ACC112 (cell line): ENCODE data around the gene ZNF709.
A peak's percentile ranks its signal among the peaks of the same experiment; 100 is the strongest.
"Not testable (repeated sequence)": the region's sequence is repeated elsewhere in the genome, so short reads cannot be mapped to it uniquely, and the experiment has no call there.

Experiments used
- H2AFZ ChIP-seq: fragments of 200-600 bp; sonication (generic); one replicate; pipeline ENCODE4 v1.6.0; 2017; ENCODE audit warnings: antibody characterized with exemption, low read length; ENCODE audit not compliant: unreplicated experiment
- H3K27ac ChIP-seq: fragments of 200-600 bp; sonication (generic); 2 replicates; pipeline ENCODE4 v1.5.1; 2014; ENCODE audit warnings: low read depth, mild to moderate bottlenecking, antibody characterized with exemption, low read length, moderate library complexity
- H3K27me3 ChIP-seq: fragments of 200-600 bp; sonication (generic); 2 replicates; pipeline ENCODE4 v1.6.1; 2014; ENCODE audit warnings: mild to moderate bottlenecking, antibody characterized with exemption, low read length, moderate library complexity, mixed read lengths; ENCODE audit not compliant: insufficient read depth
- H3K36me3 ChIP-seq: fragments of 200-600 bp; sonication (generic); 2 replicates; pipeline ENCODE4 v1.6.1; 2016; ENCODE audit warnings: mild to moderate bottlenecking, antibody characterized with exemption, low read length, moderate library complexity, mixed read lengths; ENCODE audit not compliant: insufficient read depth
- H3K4me1 ChIP-seq: fragments of 200-600 bp; sonication (generic); one replicate; pipeline ENCODE4 v1.6.1; 2016; ENCODE audit warnings: low read length, mixed read lengths; ENCODE audit not compliant: insufficient read depth, unreplicated experiment, control insufficient read depth
- H3K4me3 ChIP-seq: fragments of 200-600 bp; sonication (generic); 2 replicates; pipeline ENCODE4 v1.5.1; 2014; ENCODE audit warnings: mild to moderate bottlenecking, low read depth, low read length
- H3K79me2 ChIP-seq: fragments of 200-600 bp; sonication (generic); one replicate; pipeline ENCODE4 v1.6.0; 2016; ENCODE audit warnings: low read length; ENCODE audit not compliant: control insufficient read depth, unreplicated experiment, insufficient read depth

Gene ZNF709

DNA sequence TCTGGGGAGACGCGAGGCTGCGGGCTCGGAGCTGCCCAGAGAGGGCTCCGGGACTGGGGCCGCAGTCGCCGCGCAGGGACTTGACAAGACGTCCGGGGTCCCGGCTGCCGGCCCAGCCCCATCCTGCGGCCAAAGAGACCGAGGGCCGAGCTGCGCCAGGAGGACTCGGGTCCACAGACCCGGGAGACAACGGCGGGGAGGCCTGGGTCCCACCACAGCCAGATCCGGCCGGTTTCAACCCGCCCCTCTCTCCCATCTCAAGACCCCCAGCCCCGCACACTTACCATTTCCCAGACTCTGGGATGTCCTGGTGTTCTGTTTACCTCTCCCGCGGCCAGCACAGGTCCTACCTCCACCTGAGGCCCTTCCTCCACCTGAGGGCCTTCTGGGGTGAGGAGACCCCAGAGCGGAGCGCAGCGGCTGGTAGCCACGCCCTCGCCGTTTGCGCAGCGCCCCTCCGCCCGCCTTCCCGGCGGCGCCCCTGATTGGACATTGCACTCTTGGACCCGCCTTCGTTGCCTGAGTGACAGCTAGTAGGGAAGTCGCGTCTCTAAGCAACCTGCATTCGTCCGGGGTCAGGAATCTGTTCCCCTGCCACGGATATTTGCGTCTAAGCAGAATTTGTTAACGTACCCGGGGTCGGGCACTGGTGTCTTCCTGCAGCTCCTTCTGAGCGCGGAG is at the start of gene ZNF709:
TSS of gene ZNF709 (minus strand) at position 446 of the 681 bp plus-strand sequence. CDS start at position 287, 159 bp downstream.
- Histone ChIP-seq H3K4me1 (no peaks in the 10 kb centered on the region), H3K79me2 (peaks cover 10% of the 10 kb centered on the region), H3K27ac (no peak within 1 kb of the TSS; the same call in 1 of the 2 replicates), H2AFZ (peak within 1 kb of the TSS; percentile 97), H3K36me3 (no peaks in the 10 kb centered on the region), H3K4me3 (peak within 1 kb of the TSS; percentile 87), H3K27me3 (no peaks in the 10 kb centered on the region)

DNA sequence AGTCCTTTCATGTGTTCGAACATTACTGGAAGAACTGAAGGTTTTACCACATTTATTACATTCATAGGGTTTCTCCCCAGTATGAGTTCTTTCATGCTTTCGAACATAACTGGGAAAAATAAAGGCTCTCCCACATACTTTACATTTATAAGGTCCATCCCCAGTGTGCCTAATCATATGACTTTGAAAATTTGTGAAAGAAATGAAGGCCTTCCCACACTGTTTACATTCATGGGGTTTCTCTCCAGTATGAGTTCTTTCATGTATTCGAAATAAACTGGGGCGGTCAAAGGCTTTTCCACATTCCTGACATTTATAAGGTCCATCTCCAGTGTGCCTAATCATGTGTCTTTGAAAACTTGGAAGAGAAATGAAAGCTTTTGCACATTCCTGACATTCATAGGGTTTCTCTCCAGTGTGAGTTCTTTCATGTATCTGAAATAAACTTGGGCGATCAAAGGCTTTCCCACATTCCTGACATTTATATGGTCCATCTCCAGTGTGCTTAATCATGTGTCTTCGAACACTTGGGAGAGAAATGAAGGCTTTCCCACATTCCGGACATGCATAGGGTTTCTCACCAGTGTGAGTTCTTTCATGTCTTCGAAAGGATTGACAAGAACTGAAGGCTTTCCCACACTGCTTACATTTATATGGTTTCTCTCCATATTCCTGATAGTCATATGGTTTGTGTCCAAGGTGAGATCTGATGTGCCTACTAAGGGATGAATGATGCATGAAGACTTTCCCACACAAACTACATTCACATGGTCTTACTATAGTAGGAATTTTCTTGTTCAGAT is 42.6 kb upstream of the ZNF709 start:
- Histone ChIP-seq H3K4me3 (no peak overlapping the region), H3K27ac (no peak overlapping the region), H3K4me1 (no peaks in the 10 kb centered on the region), H3K79me2 (peaks cover 6% of the 10 kb centered on the region), H3K27me3 (no peaks in the 10 kb centered on the region), H3K36me3 (peaks cover 66% of the 10 kb centered on the region), H2AFZ (no peak overlapping the region)

DNA sequence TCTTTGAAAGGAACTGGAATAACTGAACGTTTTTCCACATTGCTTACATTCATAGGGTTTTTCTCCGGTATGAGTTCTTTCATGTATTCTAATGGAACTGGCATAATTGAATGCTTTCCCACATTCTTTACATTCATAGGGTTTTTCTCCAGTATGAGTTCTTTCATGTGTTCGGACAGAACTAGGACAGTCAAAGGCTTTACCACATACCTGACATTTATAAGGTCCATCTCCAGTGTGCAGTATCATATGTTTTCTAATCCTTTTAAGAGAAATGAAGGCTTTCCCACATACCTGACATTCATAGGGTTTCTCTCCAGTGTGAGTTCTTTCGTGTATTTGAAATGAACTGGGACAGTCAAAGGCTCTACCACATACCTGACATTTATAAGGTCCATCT is 41.9 kb upstream of the ZNF709 start:
- Histone ChIP-seq H3K27me3 (no peaks in the 10 kb centered on the region), H3K4me3 (no peak overlapping the region), H3K79me2 (peaks cover 6% of the 10 kb centered on the region), H3K4me1 (no peaks in the 10 kb centered on the region), H2AFZ (no peak overlapping the region), H3K27ac (no peak overlapping the region), H3K36me3 (peaks cover 63% of the 10 kb centered on the region)

DNA sequence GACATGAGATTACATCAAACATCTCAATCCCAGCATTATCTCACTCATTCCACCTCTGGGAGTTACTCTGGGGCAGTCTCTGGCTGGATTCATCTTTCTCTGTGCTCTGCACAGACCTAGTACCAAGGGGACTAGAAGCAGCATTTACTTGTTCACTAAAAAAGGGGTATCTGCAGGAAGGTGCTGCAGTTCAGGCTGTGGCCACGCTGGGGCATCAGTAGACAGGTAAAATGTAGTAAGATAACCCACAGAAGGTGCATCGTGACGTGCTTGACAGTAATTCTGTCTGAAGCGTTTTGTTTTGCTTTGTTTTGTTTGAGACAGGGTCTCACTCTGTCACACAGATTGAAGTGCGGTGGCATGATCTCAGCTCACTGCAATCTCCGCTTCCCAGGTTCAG is 37.4 kb upstream of the ZNF709 start:
- Histone ChIP-seq H3K36me3 (peaks cover 28% of the 10 kb centered on the region), H3K4me3 (no peak overlapping the region), H3K27ac (no peak overlapping the region), H3K27me3 (no peaks in the 10 kb centered on the region), H3K79me2 (no peaks in the 10 kb centered on the region), H3K4me1 (no peaks in the 10 kb centered on the region), H2AFZ (no peak overlapping the region)

DNA sequence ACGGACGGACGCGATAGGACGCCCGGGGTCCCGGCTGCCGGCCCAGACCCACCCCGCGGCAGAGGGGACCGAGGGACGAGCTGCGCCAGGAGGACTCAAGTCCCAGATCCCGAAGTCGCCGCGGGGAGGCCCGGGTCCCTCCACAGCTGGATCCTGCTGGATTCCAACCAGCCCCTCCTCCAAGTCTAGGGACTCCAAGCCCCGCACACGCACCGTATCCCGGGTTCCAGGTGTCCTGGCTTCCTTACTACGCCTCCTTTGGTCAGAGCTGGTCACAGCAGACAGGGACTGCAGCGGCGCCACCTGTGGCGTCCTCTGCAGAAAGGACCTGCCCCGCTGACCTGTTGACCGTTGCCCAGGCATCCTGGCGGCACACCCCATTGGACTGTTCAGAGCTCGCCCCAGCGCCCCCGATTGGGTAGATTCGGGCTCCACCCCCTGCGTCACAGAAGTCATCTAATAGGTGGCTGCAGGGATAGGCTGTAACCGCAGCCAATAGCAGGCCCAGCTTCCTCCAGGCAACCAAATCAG is 29.0 kb upstream of the ZNF709 start:
- H3K27ac ChIP-seq = no peak overlapping the region
- H3K4me3 ChIP-seq = no peak overlapping the region
- H3K27me3 ChIP-seq = no peaks in the 10 kb centered on the region
- H2AFZ ChIP-seq = no peak overlapping the region
- no peaks in the 10 kb centered on the region for H3K79me2 ChIP-seq
- H3K4me1 ChIP-seq = no peaks in the 10 kb centered on the region
- no peaks in the 10 kb centered on the region for H3K36me3 ChIP-seq

DNA sequence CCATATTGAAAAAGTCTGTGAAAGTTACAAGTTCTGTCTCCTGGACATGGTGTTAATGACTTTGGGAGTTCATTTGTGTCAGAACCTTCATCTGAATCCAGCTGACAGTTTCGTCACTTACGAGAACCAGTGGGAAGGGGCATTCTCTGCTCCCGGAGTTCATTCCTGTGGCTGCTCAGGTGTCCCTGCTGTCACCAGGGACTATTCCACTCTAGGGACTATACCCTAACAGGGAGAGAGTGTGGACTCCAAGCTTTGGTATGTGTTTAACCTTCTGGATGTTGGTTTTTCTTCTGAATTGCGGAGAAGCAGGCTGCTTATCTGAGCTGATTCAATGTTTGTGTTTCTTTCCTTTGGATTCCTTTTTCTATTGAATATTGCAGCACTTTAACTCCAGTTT is 12.4 kb upstream of the ZNF709 start:
- no peak overlapping the region for H3K27ac ChIP-seq
- H3K4me3 ChIP-seq = no peak overlapping the region
- H3K27me3 ChIP-seq = no peaks in the 10 kb centered on the region
- H2AFZ ChIP-seq = no peak overlapping the region
- no peaks in the 10 kb centered on the region for H3K79me2 ChIP-seq
- H3K36me3 ChIP-seq = no peaks in the 10 kb centered on the region
- H3K4me1 ChIP-seq = no peaks in the 10 kb centered on the region

DNA sequence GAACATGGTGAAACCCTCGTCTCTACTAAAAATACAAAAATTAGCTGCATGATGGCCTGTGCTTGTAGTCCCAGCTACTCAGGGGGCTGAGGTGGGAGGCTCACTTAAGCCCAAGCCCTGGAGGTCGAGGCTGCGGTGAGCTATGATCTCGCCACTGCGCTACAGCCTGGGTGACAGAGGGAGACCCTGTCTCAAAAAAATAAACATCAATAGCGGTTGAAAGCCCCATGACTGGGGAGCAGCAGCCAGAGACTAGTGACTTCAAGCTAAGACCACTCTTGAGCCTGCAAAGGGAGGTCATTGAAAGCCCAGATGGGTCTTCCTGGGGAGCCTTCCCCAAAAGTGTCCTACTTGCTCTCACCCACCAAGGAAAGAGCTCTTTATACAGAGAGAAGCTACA is 11.9 kb upstream of the ZNF709 start:
- Histone ChIP-seq H3K4me1 (no peaks in the 10 kb centered on the region), H3K27ac (no peak overlapping the region), H3K4me3 (no peak overlapping the region), H3K27me3 (no peaks in the 10 kb centered on the region), H2AFZ (no peak overlapping the region), H3K79me2 (no peaks in the 10 kb centered on the region), H3K36me3 (no peaks in the 10 kb centered on the region)

DNA sequence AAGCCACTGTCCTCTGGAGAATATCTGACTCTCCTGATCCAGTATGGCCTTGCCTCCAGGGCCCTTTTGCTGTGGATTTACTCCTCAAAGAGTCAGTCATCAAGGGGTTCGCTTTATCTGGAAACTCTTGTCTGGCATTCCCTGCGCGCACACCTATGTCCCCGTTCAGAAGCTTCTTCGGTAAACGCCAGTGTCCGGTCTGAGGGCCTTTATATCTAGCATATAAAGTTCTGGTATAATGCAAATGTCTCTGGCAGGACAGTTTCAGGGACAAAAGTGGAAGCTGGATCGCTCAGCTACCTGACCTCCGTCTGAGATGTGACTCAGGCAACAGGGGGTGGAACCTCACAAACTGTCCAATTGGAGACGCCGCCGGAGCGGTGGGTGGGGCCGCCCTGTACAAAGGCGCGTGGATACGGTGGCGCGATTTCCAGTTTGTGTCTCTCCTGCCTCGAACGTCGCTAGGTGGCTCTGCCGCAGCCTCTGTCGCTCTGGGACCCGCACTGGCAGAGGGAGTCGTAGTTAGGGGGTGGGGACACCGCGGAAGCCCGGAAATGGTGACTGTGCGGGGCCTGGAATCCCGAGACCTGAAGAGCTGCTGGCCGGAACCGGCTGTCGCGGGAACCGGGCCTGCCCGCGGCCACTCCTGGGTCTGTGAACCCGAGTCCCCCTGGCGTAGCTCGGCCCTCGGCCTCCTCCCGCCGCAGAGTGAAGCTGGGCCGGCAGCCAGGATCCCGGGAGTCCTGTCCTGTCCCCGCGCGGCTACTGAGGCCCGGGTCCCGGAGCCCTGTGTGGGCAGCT is 10.6 kb upstream of the ZNF709 start:
- Histone ChIP-seq H3K4me1 (no peaks in the 10 kb centered on the region), H2AFZ (peak overlapping the region; percentile 57), H3K27me3 (no peaks in the 10 kb centered on the region), H3K27ac (peak overlapping the region; percentile 40; the same call in 1 of the 2 replicates), H3K36me3 (no peaks in the 10 kb centered on the region), H3K79me2 (no peaks in the 10 kb centered on the region), H3K4me3 (peak overlapping the region; percentile 77)

DNA sequence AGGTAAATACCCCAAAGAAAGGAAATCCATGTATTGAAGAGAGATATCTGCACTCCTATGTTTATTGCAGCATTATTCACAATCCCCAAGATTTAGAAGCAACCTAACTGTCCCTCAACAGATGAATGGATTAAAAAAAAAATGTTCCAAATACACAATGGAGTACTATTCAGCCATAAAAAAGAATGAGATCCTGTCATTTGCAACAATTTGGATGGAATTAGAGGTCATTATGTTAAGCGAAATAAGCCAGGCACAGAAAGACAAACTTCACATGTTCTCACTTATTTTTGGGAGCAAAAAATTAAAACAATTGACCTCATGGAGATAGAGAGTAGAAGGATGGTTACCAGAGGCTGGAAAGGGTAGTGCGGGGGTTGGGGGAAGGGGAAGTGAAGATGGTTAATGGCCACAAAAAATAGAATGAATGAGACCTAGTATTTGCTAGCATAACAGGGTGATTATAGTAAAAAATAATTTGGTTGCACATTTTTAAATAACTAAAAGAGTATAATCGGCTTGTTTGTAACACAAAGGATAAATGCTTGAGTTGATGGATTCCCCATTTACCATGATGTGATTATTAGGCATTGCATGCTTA is 9.7 kb upstream of the ZNF709 start:
- H3K4me1 ChIP-seq = no peaks in the 10 kb centered on the region
- H3K4me3 ChIP-seq = peak overlapping the region; percentile 77
- H3K27ac ChIP-seq = no peak overlapping the region
- no peaks in the 10 kb centered on the region for H3K27me3 ChIP-seq
- H3K36me3 ChIP-seq = no peaks in the 10 kb centered on the region
- H3K79me2 ChIP-seq = no peaks in the 10 kb centered on the region
- no peak overlapping the region for H2AFZ ChIP-seq

DNA sequence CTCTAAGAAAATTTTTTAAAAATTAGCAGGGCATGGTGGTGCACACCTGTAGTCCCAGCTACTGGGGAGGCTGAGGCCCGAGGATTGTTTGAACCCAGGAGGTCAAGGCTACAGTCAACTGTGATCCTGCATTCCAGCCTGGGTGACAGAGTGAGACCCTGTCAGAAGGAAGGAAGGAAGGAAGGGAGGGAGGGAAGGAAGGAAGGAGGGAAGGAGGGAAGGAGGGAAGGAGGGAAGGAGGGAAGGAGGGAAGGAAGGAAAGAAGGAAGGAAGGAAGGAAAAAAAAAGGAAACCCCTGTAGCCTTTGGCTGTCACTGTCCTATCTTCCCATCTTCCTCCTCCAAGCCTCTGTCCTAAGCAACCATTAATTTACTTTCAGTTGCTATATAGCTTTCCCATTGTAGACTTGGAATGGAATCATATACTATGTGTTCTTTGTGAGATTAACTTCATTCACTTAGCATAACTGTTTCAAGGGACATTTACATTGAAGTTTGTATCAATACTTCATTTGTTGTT is 1.7 kb upstream of the ZNF709 start:
- H2AFZ ChIP-seq, H3K36me3 ChIP-seq, H3K27me3 ChIP-seq, H3K4me1 ChIP-seq, H3K4me3 ChIP-seq, H3K27ac ChIP-seq: not testable (repeated sequence)
- H3K79me2 ChIP-seq = peaks cover 10% of the 10 kb centered on the region
